ENCODE results near the gene YWHAG. TPM values are rescaled to one million over a fixed set of nuclear protein-coding genes. Genes with fewer than 3 reads are reported as not detected.

Gene YWHAG
- total and polyA plus RNA-seq, 2 of the 13 experiments (the other 11 are each of a cell fraction or from before 2014, with no cell fraction given): 36.9 to 67.5 TPM

GRCh38 chr7:76303202-76304147, 55.3 kb downstream of the YWHAG start (continued):
- peak; percentile 84 for TF ChIP-seq ZNF687 (CRISPR knock-in tag; IDR thresholded peaks at IDR 0.05)
- no peak for TF ChIP-seq SNAPC2 (CRISPR knock-in tag; IDR thresholded peaks at IDR 0.05)
- no peak for TF ChIP-seq ZBTB40 (IDR thresholded peaks at IDR 0.05)
- no peak for TF ChIP-seq ZBTB40 (CRISPR knock-in tag; IDR thresholded peaks at IDR 0.05)
- no peak for TF ChIP-seq ZNF160 (CRISPR knock-in tag; IDR thresholded peaks at IDR 0.05)
- no peak for TF ChIP-seq FUBP1 (CRISPR knock-in tag; IDR thresholded peaks at IDR 0.05; ENCODE audit: borderline replicate concordance)
- no peak for TF ChIP-seq ZNF234 (CRISPR knock-in tag; conservative IDR thresholded peaks at IDR 0.05)
- TF ChIP-seq CREB3 (CRISPR knock-in tag; IDR thresholded peaks at IDR 0.05): no peak
- TF ChIP-seq FOXJ3 (CRISPR knock-in tag; IDR thresholded peaks at IDR 0.05; ENCODE audit: borderline replicate concordance): no peak
